ENCODE measurements around the gene PLA2G4C.

PLA2G4C gene

GRCh38 chr19:47998800-47999199, 111.8 kb downstream of the PLA2G4C start:
- no peak for DNase-seq (ENCODE audit: low read depth in 4 of 4, low spot score in 1 of 4)

Data from stimulated activated CD4-positive, alpha-beta T cell treated with anti-CD3 and anti-CD28 coated beads, Interleukin-1b, Interleukin-23, amount 100 ng/mL, for 24 hours (primary cell).